H1 (cell line): Measurements from ENCODE around the gene WEE1. TPM values are rescaled to one million over a fixed set of nuclear protein-coding genes. Genes with fewer than 3 reads are reported as not detected.

Source experiments
- ATF2 ChIP-seq: IDR thresholded peaks from 2 replicates; pipeline ENCODE4 v1.6.1; 2012; ENCODE audit warnings: low read length, inconsistent platforms
- BCL11A ChIP-seq, 2 experiments: IDR thresholded peaks; one replicate each; pipeline ENCODE4 v1.6.1; 2011; ENCODE audit warnings: low read depth in 2 of 2, low read length in 2 of 2, mild to moderate bottlenecking in 2 of 2
- BRCA1 ChIP-seq: IDR thresholded peaks from 2 replicates; pipeline ENCODE4 v1.6.1; 2012; ENCODE audit warnings: low read depth, low read length, improper control_type of control experiment
- CEBPB ChIP-seq: IDR thresholded peaks from 2 replicates; pipeline ENCODE4 v1.6.1; 2012; ENCODE audit warnings: low read depth, low read length
- GTF2F1 ChIP-seq: IDR thresholded peaks from 2 replicates; pipeline ENCODE4 v1.6.1; 2012; ENCODE audit warnings: low read depth, low read length, improper control_type of control experiment, borderline replicate concordance
- JUN ChIP-seq: IDR thresholded peaks from 2 replicates; pipeline ENCODE4 v1.6.1; 2011; ENCODE audit warnings: low read depth, mild to moderate bottlenecking, improper control_type of control experiment, low read length
- KDM1A ChIP-seq: fragments of 200-600, 300-600 bp; sonication (generic); IDR thresholded peaks from 2 replicates; pipeline ENCODE4 v1.7.1; 2016; ENCODE audit warnings: mild to moderate bottlenecking, low read length, borderline replicate concordance
- KDM5A ChIP-seq: fragments of 200-600 bp; IDR thresholded peaks from 2 replicates; pipeline ENCODE4 v1.7.1; 2012; ENCODE audit warnings: mild to moderate bottlenecking, low read length, inconsistent platforms, mixed read lengths
- MAFK ChIP-seq: IDR thresholded peaks from 2 replicates; pipeline ENCODE4 v1.6.1; 2012; ENCODE audit warnings: low read depth, mild to moderate bottlenecking, improper control_type of control experiment, low read length
- PHF8 ChIP-seq: fragments of 200-600 bp; sonication (generic); conservative IDR thresholded peaks from 2 replicates; pipeline ENCODE4 v1.7.1; 2012; ENCODE audit warnings: low read depth, mild to moderate bottlenecking, inconsistent platforms, low read length, moderate library complexity
- POLR2A ChIP-seq, 2 experiments: IDR thresholded peaks; 1 replicate in 1 of 2; 2 replicates in 1 of 2; pipeline ENCODE4 v1.6.1; 2011; ENCODE audit warnings: low read depth in 2 of 2, low read length in 2 of 2, mild to moderate bottlenecking in 2 of 2; ENCODE audit errors: control extremely low read depth in 1 of 2
- POLR2AphosphoS5 ChIP-seq: IDR thresholded peaks from 2 replicates; pipeline ENCODE4 v1.6.1; 2011; ENCODE audit warnings: low read depth, low read length
- RAD21 ChIP-seq, 2 experiments: IDR thresholded peaks in 1 of 2; conservative IDR thresholded peaks in 1 of 2; 2 replicates each; pipeline ENCODE4 v1.6.1; 2011; ENCODE audit warnings: low read depth in 2 of 2, low read length in 2 of 2, improper control_type of control experiment in 1 of 2, inconsistent platforms in 1 of 2, mild to moderate bottlenecking in 1 of 2, moderate library complexity in 1 of 2
- RXRA ChIP-seq: IDR thresholded peaks from 2 replicates; pipeline ENCODE4 v1.6.1; 2011; ENCODE audit warnings: low read depth, mild to moderate bottlenecking, low read length, moderate library complexity; ENCODE audit not compliant: insufficient read depth
- SIN3A ChIP-seq, 2 experiments: IDR thresholded peaks in 1 of 2; conservative IDR thresholded peaks in 1 of 2; 2 replicates each; pipeline ENCODE4 v1.6.1; 2011 to 2012; ENCODE audit warnings: low read length in 2 of 2, improper control_type of control experiment in 1 of 2, low read depth in 1 of 2, mild to moderate bottlenecking in 1 of 2
- SP1 ChIP-seq: IDR thresholded peaks from 2 replicates; pipeline ENCODE4 v1.6.1; 2011; ENCODE audit warnings: low read depth, low read length
- SP2 ChIP-seq: IDR thresholded peaks from 2 replicates; pipeline ENCODE4 v1.6.1; 2012; ENCODE audit warnings: mild to moderate bottlenecking, low read length, inconsistent platforms
- TBP ChIP-seq: IDR thresholded peaks from 2 replicates; pipeline ENCODE4 v1.6.1; 2011; ENCODE audit warnings: low read depth, low read length, improper control_type of control experiment
- ZNF274 ChIP-seq: IDR thresholded peaks from 2 replicates; pipeline ENCODE4 v1.7.0; 2012; ENCODE audit warnings: low read length, borderline replicate concordance; ENCODE audit errors: extremely low read depth
- polyA plus RNA-seq, 7 experiments: library from polyadenylated mRNA; depleted of rRNA in 3 of 7; stranded (reverse) in 5 of 7; unstranded in 2 of 7; fragments of >200 nt in 5 of 7; fragments of 200-250 nt in 2 of 7; gene quantifications; 1 replicate in 5 of 7; 2 replicates in 1 of 7; 4 replicates in 1 of 7; pipeline versions ENCODE4 v1.2.1 to v1.2.3, GENCODE V29; 2011 to 2013; ENCODE audit warnings: missing spikeins in 2 of 7, mixed read lengths in 2 of 7
- total RNA-seq: library from RNA; stranded (reverse); fragmentation: NEBNext Ultra II Directional; extraction: Animal tissue kit (Norgen Biotek cat#: 25700); gene quantifications from 2 replicates; pipeline ENCODE4 v1.2.1, GENCODE V29; 2021

WEE1 gene
- total and polyA plus RNA-seq, 2 of the 8 experiments (the other 6 are each of a cell fraction or from before 2014, with no cell fraction given), result 40.8 to 120 TPM

- TF ChIP-seq ATF2 (no peak), GTF2F1 (no peak), CEBPB (no peak), ZNF274 (no peak), MAFK (no peak), POLR2A (IDR thresholded peaks at IDR 0.05; ENCODE audit: control extremely low read depth in 1 of 2, low read depth in 2 of 2, low read length in 2 of 2) (peak; percentile 78 to 81), RAD21 (IDR thresholded peaks at IDR 0.05 in 1 of 2, conservative IDR thresholded peaks at IDR 0.05 in 1 of 2; ENCODE audit: low read depth in 2 of 2, low read length in 2 of 2) (no peak), TBP (peak; percentile 74), PHF8 (no peak), POLR2AphosphoS5 (no peak; the same call in none of the 2 replicates), RXRA (no peak), BRCA1 (no peak), KDM1A (no peak), BCL11A (IDR thresholded peaks at IDR 0.05; ENCODE audit: low read depth in 2 of 2, low read length in 2 of 2) (no peak), SP2 (no peak), SP1 (0 out of 2 replicates have a peak, but pooled peaks have one; percentile 9), SIN3A (conservative IDR thresholded peaks at IDR 0.05 in 1 of 2, IDR thresholded peaks at IDR 0.05 in 1 of 2; ENCODE audit: low read depth in 1 of 2, low read length in 2 of 2) (0 out of 4 replicates have a peak, but pooled peaks have one; percentile 26 to 31), JUN (no peak), KDM5A (no peak)
Measured at GRCh38 chr11:9575260-9576240, 2.1 kb downstream of the WEE1 start (continued).
